ENCODE measurements around the gene TRIO.

The TRIO gene

DNA sequence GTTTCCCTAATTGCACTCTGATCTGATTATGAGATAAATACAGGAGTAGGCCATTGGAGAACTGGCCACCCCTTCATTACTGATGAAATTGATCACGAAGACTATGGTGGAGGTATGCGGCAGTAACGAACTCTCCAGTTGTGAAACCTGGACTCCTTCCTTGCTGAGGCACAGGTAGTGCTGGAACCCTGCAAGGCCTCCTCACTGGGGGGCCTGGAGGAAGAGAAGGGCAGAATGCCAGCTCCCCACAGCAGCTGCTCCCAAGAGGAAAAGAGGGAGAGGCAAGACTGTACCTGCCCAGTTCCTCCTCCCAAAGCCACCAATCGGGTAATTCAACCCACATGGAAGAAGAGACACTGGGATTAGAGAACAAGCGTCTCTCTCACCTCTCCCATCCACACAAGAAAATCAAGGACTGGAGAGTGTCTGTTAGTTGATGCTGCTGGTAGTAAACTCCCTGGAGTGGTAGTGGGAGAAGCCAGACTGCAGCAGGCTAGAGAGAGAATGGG is 19.1 kb upstream of the TRIO start:
- DNase-seq, result no peak

- no peak for DNase-seq
These were observed 17.9 kb upstream of the TRIO start for GRCh38 chr5:14125262-14125661.

DNA sequence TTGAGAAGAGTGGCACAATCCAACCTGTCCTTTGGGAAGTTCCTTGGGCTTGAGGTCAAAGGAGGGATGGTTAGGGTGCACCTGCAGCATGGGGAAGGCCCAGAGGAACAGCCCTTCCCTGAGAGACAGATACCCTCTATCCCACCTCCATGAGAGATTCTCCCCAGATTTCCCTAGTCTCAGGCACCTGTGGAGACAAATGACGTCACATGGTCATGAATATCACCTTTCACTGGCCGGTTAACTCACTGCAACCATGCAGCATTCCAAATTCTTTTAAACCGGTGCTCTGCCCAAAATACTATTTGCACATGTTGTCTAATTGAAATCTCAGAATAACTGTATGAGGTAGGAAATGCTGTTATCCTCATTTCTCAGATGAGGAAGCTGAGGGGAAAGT is 15.6 kb upstream of the TRIO start:
- no peak for DNase-seq

DNA sequence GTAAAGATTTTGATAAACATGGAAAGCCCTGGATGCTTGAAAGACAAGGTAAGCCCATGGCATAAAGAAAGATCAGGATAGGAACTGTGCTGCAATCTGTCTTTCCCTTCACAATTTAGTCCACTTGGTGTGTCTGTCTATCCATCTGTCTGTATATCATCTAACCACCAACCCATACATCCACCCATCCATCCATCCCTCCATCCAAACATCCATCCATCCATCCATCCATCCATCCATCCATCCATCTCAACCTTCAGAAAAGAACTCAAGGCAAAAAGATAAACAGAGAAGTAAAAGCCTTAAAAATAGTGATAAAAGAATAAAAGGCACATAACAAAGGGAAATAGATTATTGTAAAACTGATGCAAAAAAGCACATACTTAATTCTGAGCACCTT is 15.1 kb upstream of the TRIO start:
- DNase-seq, result no peak

DNA sequence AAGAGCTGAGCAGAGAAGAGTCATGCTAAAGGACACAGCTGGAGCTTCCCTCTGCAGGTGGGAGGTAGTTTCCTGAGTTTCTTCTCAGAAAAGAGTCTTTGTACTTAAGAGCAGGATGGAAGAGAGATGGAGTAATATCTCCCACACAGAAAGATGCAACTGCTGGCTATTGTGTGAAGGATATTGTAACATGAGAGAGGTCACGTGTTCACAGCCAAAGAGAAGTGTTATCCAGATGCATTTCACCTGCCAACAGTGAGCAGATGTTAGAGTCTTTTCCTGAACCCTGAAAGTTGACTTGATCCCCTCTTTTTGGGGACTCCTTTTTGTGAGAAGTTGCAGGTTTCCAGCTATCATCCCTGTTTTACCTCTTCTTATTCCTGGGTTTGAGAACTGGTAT is 14.0 kb upstream of the TRIO start:
- no peak for DNase-seq

DNA sequence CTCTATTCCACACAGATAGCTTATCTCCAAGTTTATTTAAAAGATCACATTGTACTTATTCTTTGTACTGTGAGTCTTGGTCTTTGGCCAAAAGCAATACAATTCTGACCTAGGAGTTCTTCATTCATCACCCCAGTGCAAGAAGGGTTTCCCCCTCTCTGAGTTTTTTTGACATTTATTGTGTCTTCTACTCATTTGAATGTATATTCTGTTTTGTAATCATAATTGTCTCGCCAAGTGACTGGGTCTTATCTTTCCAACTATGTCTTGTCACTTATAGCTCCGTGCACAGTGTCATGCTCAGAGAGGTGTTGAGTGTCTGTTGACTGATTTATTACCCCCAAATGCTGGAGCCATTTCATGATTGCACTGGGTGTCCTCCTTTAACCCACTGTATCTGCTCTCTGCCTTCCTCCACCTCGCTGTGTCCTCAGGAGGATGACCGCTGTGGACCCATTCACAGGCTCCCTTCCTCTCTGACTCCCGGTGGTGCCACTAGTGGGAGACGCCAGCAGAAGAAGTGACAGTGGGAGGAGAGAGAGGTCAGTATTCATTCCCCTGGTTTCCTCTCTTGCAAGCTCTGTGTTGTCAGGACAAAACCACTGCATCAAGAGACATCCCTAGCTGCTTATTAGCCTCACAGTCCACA is 11.2 kb upstream of the TRIO start:
- DNase-seq, result no peak

GRCh38 chr5:14133394-14133793 is 9.7 kb upstream of the TRIO start:
- no peak for DNase-seq

GRCh38 chr5:14134083-14134482 is 9.1 kb upstream of the TRIO start:
- DNase-seq, result no peak

- no peak for DNase-seq
These were observed 8.4 kb upstream of the TRIO start for GRCh38 chr5:14134771-14135170.

GRCh38 chr5:14135621-14136020 is 7.5 kb upstream of the TRIO start:
- no peak for DNase-seq

DNA sequence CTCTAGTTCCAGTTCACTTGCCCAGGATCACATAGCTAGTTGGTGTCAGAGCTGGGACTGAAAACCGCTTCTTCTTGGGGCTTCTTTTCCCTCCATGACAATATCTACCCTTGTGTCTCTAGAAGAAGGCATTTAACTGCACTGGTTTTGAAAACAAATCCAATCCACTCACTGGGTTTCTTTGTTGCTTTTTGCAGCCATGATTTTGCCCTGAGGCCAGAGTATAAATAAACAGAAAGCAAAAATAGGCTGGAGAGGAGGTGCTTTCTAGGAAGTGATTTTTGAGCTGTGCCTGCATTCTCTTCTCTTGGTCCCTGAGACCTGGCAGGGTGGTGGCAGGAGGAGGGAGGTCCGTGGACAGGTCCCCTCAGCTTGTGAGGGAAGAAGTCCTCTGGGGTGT is 6.9 kb upstream of the TRIO start:
- DNase-seq, result no peak

- no peak for DNase-seq
These were observed 4.3 kb upstream of the TRIO start for GRCh38 chr5:14138608-14139540.

GRCh38 chr5:14141764-14142163 is 1.4 kb upstream of the TRIO start:
- DNase-seq, result no peak

DNA sequence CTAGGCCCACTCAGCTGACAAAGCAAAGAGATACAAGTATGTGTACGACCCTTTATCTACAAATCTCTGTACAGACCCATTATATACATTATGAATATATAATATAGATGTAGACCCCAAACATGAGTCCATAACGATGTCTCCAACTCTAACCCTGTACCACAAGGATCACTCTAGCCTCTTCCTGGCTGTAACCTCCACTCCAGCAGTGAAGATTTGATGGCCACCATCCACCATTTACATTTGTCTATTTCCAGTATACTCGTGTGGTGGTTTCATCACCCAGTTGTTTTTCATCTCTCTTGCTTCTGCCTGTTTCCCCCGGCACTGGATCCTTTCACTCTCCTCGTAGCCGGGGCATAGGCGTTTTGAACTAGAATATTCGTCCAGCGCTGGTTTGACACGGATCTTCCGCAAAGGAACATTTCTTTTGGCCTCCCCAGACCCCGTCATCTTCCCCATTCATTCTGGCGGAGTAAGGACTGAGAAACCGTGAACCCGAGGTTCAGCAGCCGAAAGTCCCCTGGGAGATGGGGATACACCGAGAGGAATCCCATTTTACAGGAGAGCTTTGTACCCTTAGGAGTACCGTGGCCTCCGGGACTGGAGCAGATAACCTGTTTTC is 828 bp upstream of the TRIO start:
- DNase-seq, result no peak

DNA sequence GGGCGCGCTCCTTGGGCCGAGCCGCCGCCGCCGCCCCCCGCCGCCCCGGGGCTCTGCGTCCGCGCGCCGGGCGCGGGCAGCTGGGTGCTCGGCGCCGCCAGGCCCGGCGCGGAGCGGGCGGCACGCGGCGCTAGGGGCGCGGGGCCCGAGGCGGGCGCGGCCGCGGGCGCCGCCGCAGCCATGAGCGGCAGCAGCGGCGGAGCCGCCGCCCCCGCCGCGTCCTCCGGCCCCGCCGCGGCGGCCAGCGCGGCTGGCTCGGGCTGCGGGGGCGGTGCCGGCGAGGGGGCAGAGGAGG is 351 bp downstream of the TRIO start:
- no peak for DNase-seq

GRCh38 chr5:14143841-14144585 is 871 bp downstream of the TRIO start:
- DNase-seq, result peak; percentile 20

- peak; percentile 12 for DNase-seq
These were observed 1.7 kb downstream of the TRIO start for GRCh38 chr5:14144586-14145434.

GRCh38 chr5:14145435-14146334 is 2.5 kb downstream of the TRIO start:
- no peak for DNase-seq

DNA sequence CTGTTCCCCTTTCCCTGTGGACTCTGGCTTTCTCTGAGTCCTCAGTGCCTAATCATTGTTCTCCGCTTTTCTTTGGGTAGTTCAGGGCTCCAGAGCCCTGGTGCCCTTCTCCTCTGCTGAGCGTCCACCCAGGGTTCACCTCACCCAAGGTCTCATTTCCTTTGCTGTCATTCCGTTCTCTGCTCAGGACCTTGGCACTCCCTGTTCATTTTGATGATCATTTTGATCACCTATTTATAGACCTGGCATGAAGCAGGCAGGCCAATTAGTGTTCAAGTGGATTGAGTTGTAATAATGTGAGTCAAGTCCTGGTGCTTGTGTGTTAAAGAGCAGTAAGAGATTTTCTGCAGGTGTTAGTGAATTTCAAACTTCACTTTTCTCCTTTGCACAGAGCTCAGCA is 3.6 kb downstream of the TRIO start:
- no peak for DNase-seq

DNA sequence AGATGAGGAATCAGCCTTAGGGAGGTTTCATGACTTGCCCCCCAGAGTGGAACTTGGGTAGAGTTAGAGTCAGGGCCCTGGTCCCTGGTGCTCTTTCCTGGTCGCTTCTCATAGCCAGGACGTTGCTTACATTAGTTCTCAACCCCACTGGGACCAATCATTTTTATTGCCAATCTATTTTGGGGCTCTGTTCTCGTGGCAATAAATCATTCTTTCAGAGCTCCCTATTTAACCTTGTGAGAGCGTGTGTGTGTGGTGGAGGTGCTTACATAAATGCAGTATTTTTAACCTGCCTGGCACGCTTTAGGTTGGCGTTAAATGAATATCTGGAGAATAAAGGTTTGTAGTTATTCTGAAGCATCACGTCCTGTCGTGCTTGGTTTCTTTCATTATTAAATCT is 4.1 kb downstream of the TRIO start:
- no peak for DNase-seq

DNA sequence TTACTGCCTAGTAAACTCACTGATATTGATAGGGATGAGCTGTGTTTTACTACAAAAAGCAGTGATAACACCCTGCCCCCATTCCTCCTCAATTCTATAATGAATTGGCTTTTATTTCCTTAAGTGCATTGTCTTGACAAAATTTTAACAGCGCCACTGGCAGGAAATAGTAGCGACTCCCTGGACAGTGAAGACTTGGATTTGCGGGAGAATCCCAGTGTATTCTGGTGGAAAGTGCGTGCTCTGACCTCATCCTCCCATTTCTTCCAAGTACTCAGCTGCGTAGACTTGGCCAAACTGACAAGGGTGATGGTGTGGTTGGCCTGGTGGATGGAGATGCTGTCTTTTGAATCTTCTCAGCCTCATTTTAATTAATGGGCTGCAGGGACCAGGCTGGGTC is 5.3 kb downstream of the TRIO start:
- no peak for DNase-seq

Measured in stimulated activated CD4-positive, alpha-beta T cell treated with anti-CD3 and anti-CD28 coated beads, Interleukin-4, amount 100 ng/mL, for 24 hours (primary cell).